DOHH2 (cell line): Measurements from ENCODE around the gene HFE.
A peak's percentile ranks its signal among the peaks of the same experiment; 100 is the strongest.

ENCODE experiments used
- H3F3A ChIP-seq: fragments of 200-600 bp; sonication (generic), shearing (Covaris generic); 2 replicates; pipeline ENCODE4 v1.6.0; 2016; ENCODE audit warnings: antibody characterized with exemption, mild to moderate bottlenecking; ENCODE audit not compliant: control insufficient read depth, insufficient read depth
- H3K27ac ChIP-seq: fragments of 200-600 bp; sonication (generic); 2 replicates; pipeline ENCODE4 v1.5.1; 2014; ENCODE audit warnings: low read depth, mild to moderate bottlenecking, low read length, moderate library complexity
- H3K27me3 ChIP-seq: fragments of 200-600 bp; sonication (generic); 2 replicates; pipeline ENCODE4 v1.6.1; 2014; ENCODE audit warnings: mild to moderate bottlenecking, low read length, mixed read lengths; ENCODE audit not compliant: control insufficient read depth
- H3K36me3 ChIP-seq: fragments of 200-600 bp; sonication (generic); 2 replicates; pipeline ENCODE4 v1.6.1; 2014; ENCODE audit warnings: mild to moderate bottlenecking, low read length, moderate library complexity, mixed read lengths; ENCODE audit not compliant: control insufficient read depth
- H3K4me1 ChIP-seq: fragments of 200-600 bp; sonication (generic); 2 replicates; pipeline ENCODE4 v1.6.1; 2014; ENCODE audit warnings: mild to moderate bottlenecking, low read length, mixed read lengths; ENCODE audit not compliant: control insufficient read depth
- H3K4me2 ChIP-seq: fragments of 200-600 bp; sonication (generic); 2 replicates; pipeline ENCODE4 v1.6.0; 2014; ENCODE audit warnings: mild to moderate bottlenecking, low read length, moderate library complexity
- H3K4me3 ChIP-seq: fragments of 200-600 bp; sonication (generic); 2 replicates; pipeline ENCODE4 v1.5.1; 2014; ENCODE audit warnings: mild to moderate bottlenecking, low read length, mixed read lengths
- H3K79me2 ChIP-seq: fragments of 200-600 bp; sonication (generic); 2 replicates; pipeline ENCODE4 v1.6.1; 2014; ENCODE audit warnings: mild to moderate bottlenecking, low read length, mixed read lengths; ENCODE audit not compliant: control insufficient read depth
- H3K9me2 ChIP-seq: fragments of 200-600 bp; sonication (generic); replicated peaks from 2 replicates; pipeline ENCODE4 v1.6.1; 2014; ENCODE audit warnings: mild to moderate bottlenecking, low read length, mixed read lengths; ENCODE audit not compliant: control insufficient read depth
- H3K9me3 ChIP-seq: fragments of 200-600 bp; sonication (generic); 2 replicates; pipeline ENCODE4 v1.6.1; 2014; ENCODE audit warnings: antibody characterized with exemption, low read length, mixed read lengths; ENCODE audit not compliant: control insufficient read depth, insufficient read depth
- H4K20me1 ChIP-seq: fragments of 200-600 bp; sonication (generic); 2 replicates; pipeline ENCODE4 v1.6.0; 2014; ENCODE audit warnings: low read depth, mild to moderate bottlenecking, antibody characterized with exemption, low read length, moderate library complexity; ENCODE audit not compliant: control insufficient read depth, insufficient read depth
- CTCF ChIP-seq: fragments of 200-600 bp; sonication (generic); IDR thresholded peaks from one replicate; pipeline ENCODE4 v1.5.1; 2014; ENCODE audit warnings: antibody characterized with exemption, mild to moderate bottlenecking, low read depth, low read length; ENCODE audit not compliant: poor library complexity, severe bottlenecking
- EZH2phosphoT487 ChIP-seq: fragments of 200-600 bp; sonication (generic); IDR thresholded peaks from 2 replicates; pipeline ENCODE4 v1.6.1; 2017; ENCODE audit warnings: borderline replicate concordance, mild to moderate bottlenecking, antibody characterized with exemption, low read length, moderate library complexity, mixed read lengths

The HFE gene

GRCh38 chr6:26054781-26055718 lies 32.2 kb upstream of the HFE start:
- peaks cover 50% of the 10 kb centered on the region for H3K4me1 ChIP-seq
- H3K27me3 ChIP-seq, result no peaks in the 10 kb centered on the region
- H3K36me3 ChIP-seq, result peaks cover 4% of the 10 kb centered on the region; the same call in 1 of the 2 replicates
- H3K9me3 ChIP-seq, result no peaks in the 10 kb centered on the region
- peak overlapping the region; percentile 90 for H3K4me2 ChIP-seq
- peaks cover 3% of the 10 kb centered on the region; the same call in 1 of the 2 replicates for H3K79me2 ChIP-seq
- H4K20me1 ChIP-seq, result no peaks in the 10 kb centered on the region
- H3K9me2 ChIP-seq, result no peaks in the 10 kb centered on the region
- peak overlapping the region; percentile 98 for H3K27ac ChIP-seq
- no peak for TF ChIP-seq EZH2phosphoT487
- H3F3A ChIP-seq, result peaks cover 27% of the 10 kb centered on the region
- H3K4me3 ChIP-seq, result peak overlapping the region; percentile 84

DNA sequence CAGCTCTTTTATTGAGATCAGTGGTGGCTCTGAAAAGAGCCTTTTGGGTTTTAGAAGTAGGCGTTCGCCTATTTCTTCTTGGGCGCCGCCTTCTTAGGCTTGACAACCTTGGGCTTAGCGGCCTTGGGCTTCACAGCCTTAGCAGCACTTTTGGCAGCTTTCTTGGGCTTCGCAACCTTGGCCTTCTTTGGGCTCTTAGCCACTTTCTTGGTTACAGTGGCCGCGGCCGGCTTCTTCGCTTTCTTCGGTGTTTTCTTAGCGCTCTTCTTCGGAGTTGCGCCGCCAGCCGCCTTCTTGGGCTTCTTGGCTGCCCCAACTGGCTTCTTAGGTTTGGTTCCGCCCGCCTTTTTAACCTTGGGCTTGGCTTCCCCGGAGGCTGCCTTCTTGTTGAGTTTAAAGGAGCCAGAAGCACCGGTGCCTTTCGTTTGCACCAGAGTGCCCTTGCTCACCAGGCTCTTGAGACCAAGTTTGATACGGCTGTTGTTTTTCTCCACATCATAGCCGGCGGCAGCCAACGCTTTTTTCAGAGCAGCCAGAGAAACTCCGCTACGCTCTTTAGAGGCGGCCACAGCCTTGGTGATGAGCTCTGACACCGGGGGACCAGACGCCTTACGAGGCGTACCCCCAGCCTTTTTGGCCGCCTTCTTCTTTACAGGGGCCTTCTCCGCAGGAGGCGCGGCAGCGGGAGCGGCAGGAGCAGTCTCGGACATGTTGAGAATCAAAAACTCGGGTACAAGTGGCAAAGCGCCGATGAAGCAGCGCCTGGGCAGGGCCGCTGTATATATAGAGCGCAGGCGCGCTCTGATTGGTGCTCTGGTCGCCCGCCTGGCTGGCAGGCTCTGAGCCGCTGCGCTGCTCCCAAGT lies 31.3 kb upstream of the HFE start:
- Histone ChIP-seq H3K27me3 (no peaks in the 10 kb centered on the region), H3F3A (peaks cover 27% of the 10 kb centered on the region), H4K20me1 (no peaks in the 10 kb centered on the region), H3K36me3 (peaks cover 4% of the 10 kb centered on the region; the same call in 1 of the 2 replicates), H3K79me2 (peaks cover 3% of the 10 kb centered on the region; the same call in 1 of the 2 replicates), H3K4me2 (peak overlapping the region; percentile 90), H3K9me3 (no peaks in the 10 kb centered on the region), H3K4me3 (peak overlapping the region; percentile 84), H3K27ac (peak overlapping the region; percentile 98), H3K4me1 (peaks cover 51% of the 10 kb centered on the region), H3K9me2 (no peaks in the 10 kb centered on the region)
- TF ChIP-seq EZH2phosphoT487, result no peak
- no peak for TF ChIP-seq CTCF

DNA sequence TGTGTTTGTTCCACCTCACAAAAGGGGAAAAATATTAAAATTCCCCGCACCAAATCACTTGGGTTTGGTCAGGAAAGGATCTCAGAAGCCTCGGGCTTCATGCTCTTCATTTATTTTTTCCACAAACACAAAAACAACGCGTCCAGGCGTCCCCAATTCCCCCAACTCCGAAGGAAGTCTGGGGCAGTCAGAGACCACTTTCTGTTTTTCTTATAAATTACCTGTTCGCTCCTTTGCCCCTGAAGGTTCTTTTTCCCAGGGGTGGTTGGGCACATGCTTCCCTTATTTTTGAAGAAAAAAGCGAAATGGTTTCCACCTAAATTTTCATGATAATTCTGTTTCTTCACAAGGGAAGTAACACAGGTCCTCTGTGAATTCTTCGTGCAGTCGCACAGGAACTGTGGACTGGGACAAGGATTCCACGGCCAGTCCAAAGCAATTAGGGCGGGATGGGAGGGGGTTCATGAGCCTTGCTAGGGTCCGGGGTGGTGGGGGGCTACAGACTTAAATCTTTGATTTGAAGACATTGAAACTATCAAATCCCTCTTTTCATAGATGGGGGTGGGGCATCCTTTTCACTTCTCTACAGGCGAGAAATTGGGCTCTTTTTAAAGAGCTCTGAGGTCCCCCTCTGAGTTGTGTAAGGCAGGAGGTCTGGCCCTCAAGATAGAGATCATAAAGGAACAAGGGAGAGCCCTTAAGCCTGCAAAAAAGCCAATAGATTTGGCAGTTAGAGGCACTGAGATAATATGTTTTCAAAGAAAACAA lies 30.5 kb upstream of the HFE start:
- Histone ChIP-seq H3K9me3 (no peaks in the 10 kb centered on the region), H3K4me3 (peak overlapping the region; percentile 84), H3K27ac (peak overlapping the region; percentile 98), H3K4me1 (peaks cover 51% of the 10 kb centered on the region), H3K79me2 (peaks cover 3% of the 10 kb centered on the region; the same call in 1 of the 2 replicates), H3K27me3 (no peaks in the 10 kb centered on the region), H3F3A (peaks cover 27% of the 10 kb centered on the region), H3K4me2 (peak overlapping the region; percentile 90), H3K9me2 (no peaks in the 10 kb centered on the region), H3K36me3 (peaks cover 4% of the 10 kb centered on the region; the same call in 1 of the 2 replicates), H4K20me1 (no peaks in the 10 kb centered on the region)
- TF ChIP-seq CTCF (no peak), EZH2phosphoT487 (no peak)
